GM18499 (cell line): ENCODE measurements around the gene TM4SF1.
"Not testable (repeated sequence)": the region's sequence is repeated elsewhere in the genome, so short reads cannot be mapped to it uniquely, and the experiment has no call there.

ENCODE experiments used
- ATAC-seq: cut with Tn5 transposase; IDR thresholded peaks from one replicate; pipeline ENCODE4 v1.9.1; 2021; ENCODE audit warnings: moderate number of reproducible peaks; ENCODE audit not compliant: insufficient read depth, unreplicated experiment

TM4SF1 gene

GRCh38 chr3:149396476-149396875, 19.0 kb upstream of the TM4SF1 start:
- no peak for ATAC-seq

DNA sequence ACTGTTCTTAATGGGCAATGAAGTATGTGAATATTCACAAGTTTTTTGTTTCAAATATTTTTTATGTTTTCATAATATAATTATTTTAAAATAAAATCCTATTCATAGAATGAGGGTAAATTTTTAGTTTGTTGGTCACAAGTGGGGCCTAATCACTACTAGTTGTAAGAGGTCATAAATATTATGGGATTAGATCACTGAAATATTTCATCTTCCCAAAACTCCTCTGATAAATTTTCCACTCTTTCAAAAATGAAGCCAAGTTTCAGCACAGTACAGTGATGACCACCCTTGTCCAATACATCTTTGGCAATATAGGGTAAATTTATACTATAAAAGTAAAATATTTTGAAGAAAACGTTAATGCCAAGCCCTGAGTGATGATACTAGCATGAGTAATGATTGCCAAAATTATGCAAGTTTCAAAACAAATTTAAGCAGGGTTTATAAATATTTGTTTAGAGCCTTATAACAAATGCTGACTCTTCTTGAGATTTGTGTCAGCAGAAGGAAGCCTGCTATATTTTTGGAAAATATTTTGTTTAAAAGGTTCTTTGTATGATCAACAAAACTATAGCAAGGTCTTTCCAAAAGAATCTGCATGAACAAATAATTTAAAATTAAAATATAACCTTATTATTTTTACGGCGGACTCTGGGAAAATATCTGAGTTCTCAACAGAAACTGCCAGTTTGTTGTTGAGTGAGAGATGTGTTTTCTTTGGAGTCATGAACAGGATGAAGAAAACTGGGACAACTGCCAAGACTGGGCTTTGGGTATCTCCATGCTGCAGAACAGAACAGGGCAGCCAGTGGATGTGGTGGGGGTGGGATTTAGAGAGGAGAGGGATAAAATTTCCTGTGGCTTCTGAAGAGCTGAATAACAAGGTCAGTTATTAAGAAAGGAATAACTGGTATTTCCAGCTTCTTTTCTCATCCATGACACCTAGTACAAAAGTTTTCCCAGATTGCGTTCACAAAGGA, 17.9 kb upstream of the TM4SF1 start:
- no peak for ATAC-seq

- no peak for ATAC-seq
Measured at GRCh38 chr3:149393345-149394160, 16.1 kb upstream of the TM4SF1 start.

- ATAC-seq = no peak
Measured at GRCh38 chr3:149391960-149392359, 14.5 kb upstream of the TM4SF1 start.

DNA sequence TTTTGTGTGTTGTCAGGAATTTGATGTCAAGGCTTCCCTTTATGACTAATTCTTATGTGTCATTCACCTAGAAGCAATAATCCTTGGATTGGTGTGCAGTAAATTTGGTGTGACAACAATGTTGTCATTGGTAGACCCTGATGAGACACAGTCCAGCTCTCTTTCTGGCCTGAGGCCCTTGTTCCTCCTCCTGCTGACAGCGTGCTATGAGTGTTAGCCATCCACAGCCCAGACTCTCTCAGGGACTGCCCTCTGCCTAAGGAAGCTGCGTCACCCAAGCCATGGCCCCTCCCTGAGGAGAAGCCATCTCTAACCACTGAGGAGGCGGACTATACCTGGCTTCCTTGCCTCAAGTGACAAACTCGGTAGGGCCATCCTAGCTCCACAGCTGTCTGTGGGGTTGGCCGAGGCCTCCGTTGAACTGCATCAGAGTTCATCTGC, 13.3 kb upstream of the TM4SF1 start:
- ATAC-seq = no peak

DNA sequence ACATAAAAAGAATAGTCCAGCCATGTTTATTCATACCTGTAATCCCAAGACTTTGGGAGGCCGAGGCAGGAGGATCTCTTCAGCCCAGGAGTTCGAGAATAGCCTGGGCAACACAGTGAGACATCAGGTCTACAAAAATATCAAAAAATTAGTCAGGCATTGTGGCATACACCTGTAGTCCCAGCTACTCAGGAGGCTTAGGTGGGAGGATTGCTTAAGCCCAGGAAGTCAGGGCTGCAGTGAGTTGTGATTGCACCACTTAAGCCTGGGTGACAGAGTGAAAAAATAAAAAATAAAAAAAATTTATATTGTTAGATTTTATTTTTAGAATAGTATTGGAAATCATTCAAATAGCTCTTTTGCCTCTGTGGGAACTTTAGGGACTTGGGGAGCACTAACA, 12.8 kb upstream of the TM4SF1 start:
- no peak for ATAC-seq

DNA sequence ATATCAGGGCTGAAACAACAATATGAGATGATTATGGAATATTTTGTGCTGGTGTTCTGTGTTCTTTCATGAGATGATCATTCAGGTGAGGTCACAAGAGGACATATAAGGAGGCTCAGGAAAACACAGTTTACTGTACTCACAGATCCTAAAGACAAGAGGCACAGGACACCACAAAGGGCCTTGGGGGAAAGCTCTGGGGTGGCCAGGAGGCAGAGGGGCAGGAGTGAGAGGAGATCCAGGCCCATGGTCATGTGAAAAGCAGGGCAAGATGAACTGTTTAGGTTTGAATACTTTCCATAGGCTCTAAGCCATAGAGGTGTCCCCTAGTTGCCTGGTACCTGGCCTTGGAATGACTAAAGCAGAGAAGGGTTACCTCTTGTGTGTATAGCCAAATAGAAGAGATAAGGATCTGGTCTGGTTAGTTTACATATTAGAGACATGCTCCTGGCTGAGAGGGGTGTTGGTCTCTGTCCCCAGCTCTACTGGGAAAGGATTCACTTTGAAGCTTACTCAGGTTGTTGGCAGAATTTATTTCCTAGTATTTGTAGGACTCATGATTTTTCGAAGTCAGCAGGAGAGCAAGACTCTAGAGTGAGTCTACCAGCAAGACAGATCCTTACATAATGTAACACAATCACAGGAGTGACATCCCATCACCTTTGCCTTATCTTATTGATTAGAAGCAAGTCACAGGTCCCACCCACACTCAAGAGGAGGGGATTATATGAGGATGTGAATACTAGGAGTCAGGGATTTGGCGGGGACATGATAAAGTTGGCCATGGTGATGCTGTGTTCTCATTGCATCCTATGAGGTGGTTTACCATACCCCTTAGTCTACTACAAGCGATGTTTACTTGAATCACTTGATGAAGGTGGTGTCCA, 11.3 kb upstream of the TM4SF1 start:
- no peak for ATAC-seq

DNA sequence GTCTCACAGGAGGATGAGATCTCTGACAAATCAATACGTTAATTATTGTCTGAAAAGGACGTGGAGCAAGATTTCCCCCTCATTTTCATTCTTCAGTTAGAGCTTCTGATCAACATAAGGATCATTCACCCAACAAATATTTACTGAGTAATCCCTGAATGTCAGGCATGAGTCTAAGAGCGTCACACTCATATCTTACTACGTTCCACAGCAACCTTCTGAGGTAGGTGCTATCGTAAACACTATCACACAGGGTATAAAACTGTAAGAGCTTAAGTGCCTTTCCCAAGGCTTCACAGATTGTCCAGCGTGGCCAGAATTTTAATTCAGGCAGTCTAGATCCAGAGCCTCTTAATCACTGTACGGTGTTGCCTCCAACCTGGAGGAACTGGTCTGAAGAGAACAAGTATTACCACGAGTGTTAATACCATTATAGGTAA, 10.6 kb upstream of the TM4SF1 start:
- no peak for ATAC-seq

DNA sequence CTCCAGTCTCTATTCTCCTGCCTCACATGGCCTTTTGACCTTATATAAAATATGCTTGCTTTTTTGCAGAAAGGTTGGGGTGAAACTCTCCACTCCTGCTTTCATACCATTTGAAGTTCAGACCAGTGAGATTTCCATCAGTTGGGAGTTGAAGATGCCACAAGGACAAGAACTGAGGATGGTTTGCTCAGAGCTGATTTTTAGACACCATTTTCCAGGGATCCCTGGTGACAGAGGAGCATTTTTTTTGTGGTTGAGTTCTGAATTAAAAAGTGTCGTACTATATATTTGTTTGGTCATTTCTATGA, 8.8 kb upstream of the TM4SF1 start:
- no peak for ATAC-seq

GRCh38 chr3:149385617-149386298, 8.3 kb upstream of the TM4SF1 start:
- no peak for ATAC-seq

DNA sequence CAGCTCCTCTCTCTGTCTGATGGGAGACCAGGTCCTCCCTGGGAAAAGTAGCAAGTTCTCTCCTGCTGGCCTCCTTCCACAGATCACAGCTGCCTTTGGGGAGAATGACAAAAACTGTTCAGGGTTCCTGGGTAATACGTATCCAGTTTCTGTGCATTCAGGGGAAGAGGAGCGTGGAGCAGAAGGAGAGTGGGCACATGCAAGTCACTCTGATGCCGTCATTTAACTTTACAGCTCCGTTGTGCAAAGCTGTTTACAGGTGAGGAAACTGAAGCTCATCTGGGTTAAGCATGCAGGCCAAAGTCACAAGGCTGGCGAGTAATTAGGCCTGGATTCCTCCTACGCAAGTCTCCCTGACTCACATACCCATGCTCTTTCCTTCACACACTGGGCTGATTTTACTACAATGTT, 7.5 kb upstream of the TM4SF1 start:
- ATAC-seq = no peak

GRCh38 chr3:149384167-149384566, 6.7 kb upstream of the TM4SF1 start:
- no peak for ATAC-seq

GRCh38 chr3:149383703-149384102, 6.3 kb upstream of the TM4SF1 start:
- ATAC-seq = no peak

- no peak for ATAC-seq
Measured at GRCh38 chr3:149382518-149382917, 5.1 kb upstream of the TM4SF1 start.

DNA sequence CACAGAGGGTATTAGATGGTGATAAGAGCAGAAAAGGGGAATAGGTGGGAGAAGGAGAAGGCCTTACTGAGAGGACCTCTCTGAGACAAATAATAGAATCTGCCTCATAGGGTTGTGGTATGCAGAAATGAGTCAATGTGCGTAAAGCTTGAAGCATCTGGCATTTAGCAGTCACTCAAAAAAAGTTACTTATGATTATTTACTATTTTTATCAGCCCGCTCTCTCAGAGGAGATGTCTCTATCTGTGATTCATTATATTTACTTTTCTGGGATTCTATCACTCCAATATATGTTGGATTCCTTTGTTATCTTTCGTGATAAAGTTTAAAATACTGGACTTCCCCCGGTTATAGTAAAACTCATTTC, 4.6 kb upstream of the TM4SF1 start:
- no peak for ATAC-seq

DNA sequence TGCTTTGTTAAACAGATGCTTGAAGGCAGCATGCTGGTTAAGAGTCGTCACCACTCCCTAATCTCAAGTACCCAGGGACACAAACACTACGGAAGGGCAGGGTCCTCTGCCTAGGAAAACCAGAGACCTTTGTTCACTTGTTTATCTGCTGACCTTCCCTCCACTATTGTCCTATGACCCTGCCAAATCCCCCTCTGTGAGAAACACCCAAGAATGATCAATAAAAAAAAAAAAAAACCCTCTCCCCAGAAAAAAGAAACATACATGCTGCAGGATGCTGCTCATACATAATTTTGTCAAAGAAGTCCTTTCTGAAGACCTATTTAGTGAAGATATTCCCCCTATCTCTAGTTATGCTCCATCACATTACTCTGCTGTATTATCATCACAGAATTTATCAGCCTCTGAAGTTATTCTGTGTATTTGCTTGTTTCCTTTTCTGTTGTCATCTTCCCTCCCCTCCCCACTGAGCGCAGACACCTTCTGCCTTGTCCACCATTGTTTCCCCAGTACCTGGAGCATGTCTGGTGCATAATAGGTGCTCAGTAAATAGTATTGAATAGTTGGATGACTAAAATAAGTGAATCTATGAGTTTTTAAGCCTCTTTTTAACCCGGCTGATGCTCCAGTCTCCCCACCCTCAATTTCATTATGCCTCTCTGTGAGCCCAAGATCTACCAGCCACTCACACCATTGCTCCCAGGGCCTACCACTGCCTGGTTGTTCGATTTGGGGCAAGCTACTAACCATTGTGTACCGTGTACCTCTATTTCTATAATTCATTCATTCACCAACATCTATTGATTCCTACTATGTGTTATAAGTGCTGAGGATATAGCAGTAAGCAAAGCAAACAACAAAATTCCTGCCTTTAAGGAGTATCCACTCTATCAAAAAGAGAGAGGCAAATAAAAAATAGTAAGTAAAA, 4.0 kb upstream of the TM4SF1 start:
- ATAC-seq = no peak

- not testable (repeated sequence) for ATAC-seq
Measured at GRCh38 chr3:149380220-149380619, 2.8 kb upstream of the TM4SF1 start.

DNA sequence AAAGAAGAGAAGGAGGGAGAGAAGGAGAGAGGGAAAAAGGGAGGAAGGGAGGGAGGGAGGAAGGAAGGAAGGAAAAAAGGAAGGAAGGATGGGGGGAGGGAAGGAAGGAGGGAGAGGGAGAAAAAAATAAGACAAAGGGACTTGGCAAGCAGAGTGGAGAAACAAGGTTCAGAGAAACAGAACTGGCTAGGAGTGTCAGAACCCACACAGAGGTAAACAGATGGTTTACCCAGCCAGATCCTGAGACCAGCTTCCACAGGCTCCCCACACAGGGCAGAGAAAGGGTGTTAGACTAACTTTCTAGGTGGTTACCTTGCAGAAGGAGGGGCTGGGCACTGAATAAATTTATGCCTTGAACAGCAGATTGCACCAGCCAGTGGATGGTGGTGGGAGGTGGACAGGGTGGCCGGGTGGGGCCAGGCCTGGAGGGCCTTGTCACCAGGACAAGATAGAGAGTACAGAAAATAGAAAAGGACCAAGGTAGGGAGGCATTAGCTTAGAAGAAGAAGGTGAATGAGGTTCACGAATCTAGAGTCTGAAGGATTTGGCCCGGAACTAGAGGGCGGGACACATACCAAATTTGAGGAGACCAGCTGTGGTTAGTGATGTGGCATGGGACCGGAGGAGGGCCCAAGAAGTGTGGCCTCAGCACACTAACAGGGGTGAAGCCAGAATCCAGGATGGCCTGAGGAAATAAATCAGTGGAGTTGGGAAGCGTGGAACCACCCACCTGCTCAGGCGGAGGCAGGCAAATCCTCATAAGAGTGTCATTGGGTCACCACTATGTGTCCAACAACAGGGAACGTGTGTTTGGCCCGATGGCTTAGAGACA, 1.2 kb upstream of the TM4SF1 start:
- ATAC-seq = no peak
